Measurements from ENCODE around the gene C1orf174.

Gene C1orf174

DNA sequence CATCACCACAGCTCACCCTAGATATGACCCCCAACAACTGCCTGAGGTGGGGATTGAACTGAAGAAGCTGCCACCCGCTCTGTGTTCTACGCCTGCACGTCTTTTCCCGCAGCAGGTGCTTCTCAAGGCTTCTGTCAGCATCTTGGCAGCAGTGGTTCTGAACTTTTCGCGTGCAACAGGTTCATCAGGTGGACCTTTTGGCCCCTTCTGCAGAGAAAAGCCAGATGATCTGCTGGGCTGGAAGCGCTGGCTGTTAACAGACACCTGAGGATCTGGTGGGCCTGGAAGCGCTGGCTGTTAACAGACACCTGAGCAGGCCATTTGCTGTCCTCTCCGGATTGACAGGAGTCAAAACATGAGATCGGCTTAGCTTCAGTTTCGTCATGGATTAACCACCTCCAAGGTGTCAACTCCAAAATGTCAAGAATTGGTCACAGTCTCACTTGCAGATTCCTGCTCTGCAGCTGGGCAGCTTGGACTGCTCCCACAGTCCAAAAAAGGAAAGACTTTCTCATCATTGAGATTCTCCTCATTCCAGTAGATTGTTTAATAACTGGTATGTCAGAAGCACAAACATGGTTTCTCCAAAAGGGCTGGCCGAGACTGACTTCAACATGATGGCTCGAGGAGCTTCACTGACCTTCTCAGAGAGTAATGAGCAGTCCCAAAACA, 4.7 kb downstream of the C1orf174 start:
- TF ChIP-seq, protein P1, sequence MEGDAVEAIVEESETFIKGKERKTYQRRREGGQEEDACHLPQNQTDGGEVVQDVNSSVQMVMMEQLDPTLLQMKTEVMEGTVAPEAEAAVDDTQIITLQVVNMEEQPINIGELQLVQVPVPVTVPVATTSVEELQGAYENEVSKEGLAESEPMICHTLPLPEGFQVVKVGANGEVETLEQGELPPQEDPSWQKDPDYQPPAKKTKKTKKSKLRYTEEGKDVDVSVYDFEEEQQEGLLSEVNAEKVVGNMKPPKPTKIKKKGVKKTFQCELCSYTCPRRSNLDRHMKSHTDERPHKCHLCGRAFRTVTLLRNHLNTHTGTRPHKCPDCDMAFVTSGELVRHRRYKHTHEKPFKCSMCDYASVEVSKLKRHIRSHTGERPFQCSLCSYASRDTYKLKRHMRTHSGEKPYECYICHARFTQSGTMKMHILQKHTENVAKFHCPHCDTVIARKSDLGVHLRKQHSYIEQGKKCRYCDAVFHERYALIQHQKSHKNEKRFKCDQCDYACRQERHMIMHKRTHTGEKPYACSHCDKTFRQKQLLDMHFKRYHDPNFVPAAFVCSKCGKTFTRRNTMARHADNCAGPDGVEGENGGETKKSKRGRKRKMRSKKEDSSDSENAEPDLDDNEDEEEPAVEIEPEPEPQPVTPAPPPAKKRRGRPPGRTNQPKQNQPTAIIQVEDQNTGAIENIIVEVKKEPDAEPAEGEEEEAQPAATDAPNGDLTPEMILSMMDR (IDR thresholded peaks at IDR 0.05; ENCODE audit: insufficient read depth, low read depth, low read length, missing control alignments), result no peak
- DNase-seq (ENCODE audit: low read depth), result no peak
- H3K4me3 ChIP-seq (ENCODE audit: low read depth, low read length), result no peak overlapping the region

DNA sequence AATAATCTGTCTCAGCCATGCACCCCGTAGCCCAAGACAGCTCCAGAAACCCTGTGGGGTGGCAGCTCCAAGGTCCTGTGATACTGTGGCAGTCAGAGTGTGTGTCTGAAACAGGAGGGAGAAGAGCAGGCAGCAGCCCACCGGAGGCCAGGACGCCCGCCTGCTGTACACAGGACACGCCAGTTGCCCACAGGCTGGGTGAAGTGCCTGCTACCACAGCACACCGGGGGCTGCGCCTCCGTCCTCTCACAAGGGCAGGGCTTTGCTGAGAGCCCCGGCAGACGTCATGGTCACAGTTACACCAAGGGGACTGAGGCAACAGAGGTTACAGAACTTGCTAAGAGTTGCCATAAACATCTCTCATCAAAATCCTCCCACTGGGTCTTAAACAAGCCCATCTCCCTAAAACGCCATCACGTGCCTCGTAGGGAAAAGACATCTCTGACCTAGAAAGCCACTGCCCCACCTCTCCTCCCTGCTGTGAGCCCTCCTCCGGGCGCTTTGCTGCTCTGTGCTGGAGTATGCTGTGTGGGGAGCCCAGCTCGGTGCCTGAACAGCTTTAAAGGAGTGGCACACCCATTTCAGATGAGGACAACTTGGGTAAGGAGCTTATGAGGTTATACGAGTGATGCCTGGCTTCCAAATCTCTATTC, 5.3 kb downstream of the C1orf174 start:
- H3K4me3 ChIP-seq (ENCODE audit: low read depth, low read length), result no peak overlapping the region
- TF ChIP-seq, protein P1 (IDR thresholded peaks at IDR 0.05; ENCODE audit: insufficient read depth, low read depth, low read length, missing control alignments), result no peak
- DNase-seq (ENCODE audit: low read depth), result no peak

DNA sequence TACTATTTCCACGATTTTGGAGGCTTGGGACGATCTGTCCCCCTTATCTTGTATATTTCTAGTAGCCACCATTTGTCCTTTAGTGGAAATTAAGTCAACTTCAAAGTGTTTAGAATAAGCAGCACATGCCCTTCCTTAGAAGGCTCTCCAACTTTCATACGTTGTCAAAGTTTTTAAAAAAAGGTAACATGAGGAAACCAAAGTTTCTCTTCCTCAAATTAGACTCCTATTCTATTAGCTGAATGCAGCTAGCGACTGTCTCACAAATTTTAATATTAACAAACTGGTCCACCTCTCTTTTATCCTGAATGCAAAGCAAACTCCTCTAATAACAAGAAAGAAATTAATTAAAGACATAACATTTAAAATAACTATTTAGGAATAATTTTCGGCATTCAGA, 6.9 kb downstream of the C1orf174 start:
- H3K4me3 ChIP-seq (ENCODE audit: low read depth, low read length), result no peak overlapping the region
- no peak for DNase-seq (ENCODE audit: low read depth)
- TF ChIP-seq, protein P1 (IDR thresholded peaks at IDR 0.05; ENCODE audit: insufficient read depth, low read depth, low read length, missing control alignments), result no peak

DNA sequence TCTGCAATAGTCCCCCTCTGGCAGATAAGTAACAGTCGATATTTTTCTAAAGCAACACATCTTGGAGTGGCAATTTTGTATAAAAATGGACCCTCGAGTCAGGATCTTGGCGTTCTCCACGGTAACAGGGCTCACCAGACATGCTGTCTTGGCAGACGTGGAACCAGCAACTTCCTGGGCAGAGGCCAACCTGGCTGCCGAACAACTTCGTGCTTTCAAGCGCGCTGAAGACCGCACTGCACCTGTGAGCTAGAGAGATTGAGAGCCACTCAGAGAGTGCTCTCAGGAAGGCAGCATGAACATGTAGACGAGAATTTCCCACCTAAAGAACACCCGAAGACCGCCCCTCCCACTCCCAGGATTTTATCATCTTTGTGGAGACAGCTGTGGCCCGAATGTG, 7.3 kb downstream of the C1orf174 start:
- H3K4me3 ChIP-seq (ENCODE audit: low read depth, low read length), result no peak overlapping the region
- no peak for DNase-seq (ENCODE audit: low read depth)
- TF ChIP-seq, protein P1 (IDR thresholded peaks at IDR 0.05; ENCODE audit: insufficient read depth, low read depth, low read length, missing control alignments), result no peak

DNA sequence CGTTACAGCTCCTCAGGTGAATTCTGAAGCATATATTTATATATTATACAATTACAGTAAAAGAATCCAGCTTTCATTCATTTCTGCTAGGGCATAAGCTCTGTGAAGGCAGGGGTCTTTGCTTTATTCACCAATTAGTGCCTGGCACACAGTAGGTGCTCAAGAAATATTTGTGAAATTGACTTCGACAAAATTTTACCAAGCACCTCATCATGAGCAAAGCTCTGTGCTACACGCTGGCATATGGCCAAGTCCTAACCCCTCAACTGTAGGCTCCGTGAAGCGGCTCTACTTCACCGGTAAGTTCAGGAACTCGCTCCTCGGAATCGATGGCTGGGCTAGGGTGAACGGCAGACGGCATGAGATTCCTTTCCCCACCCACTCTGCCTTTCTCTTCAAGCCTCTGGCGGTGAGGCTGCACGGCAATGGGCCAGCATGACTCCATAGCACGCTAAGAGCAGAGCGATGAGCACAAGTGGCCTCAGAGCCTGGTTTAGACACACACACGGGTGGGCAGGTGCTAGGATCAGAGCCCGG, 8.7 kb downstream of the C1orf174 start:
- no peak for DNase-seq (ENCODE audit: low read depth)
- H3K4me3 ChIP-seq (ENCODE audit: low read depth, low read length), result no peak overlapping the region
- TF ChIP-seq, protein P1 (IDR thresholded peaks at IDR 0.05; ENCODE audit: insufficient read depth, low read depth, low read length, missing control alignments), result no peak

DNA sequence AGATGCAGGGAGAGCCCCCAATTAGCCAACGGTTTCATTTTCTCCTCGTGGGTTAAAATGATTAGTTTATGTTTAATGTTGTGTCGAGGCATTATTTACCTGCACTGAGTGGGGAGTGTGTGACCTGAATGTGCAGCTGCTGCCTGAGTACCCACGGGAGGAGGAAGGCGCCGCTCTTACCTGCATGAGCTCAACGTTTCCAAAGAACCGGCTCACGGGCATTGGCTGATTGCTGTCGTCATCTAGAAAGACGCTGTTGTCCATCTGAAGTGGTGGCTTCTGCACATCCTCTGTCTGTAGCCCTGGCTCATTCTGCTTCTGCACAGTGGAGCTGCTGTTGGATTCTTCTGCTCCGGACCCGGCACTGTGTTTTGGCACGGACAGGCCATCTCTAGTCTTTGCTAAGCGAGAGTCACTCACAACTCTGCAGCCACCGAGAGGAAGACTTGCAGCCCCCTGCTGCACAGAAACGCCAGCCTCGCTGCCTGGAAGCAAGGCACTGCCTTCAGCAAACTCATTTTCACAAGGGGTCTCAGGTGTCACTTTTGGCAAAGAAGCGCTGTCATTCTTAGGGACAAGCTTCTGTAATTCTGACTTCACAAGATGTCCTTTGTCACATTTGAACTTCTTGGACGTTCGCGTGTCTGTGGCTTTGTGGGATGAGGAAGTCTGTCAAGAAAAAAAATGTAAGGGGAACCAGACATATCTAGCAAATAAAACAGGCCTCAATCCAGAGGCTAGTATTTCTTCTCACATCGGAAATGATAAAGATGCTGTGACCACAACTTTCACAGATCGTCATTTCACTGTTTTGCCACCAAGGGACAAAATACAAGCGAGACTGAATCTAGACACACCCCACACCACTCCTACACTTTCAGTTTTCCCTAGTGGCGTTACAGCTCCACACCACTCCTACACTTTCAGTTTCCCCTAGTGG, 9.4 kb downstream of the C1orf174 start:
- no peak overlapping the region for H3K4me3 ChIP-seq (ENCODE audit: low read depth, low read length)
- DNase-seq (ENCODE audit: low read depth), result peak; percentile 49
- TF ChIP-seq, protein P1 (IDR thresholded peaks at IDR 0.05; ENCODE audit: insufficient read depth, low read depth, low read length, missing control alignments), result no peak
